Activated CD8-positive, alpha-beta memory T cell treated with anti-CD3 and anti-CD28 coated beads for 4 hours (primary cell): Measurements from ENCODE around the gene TMIGD2.
A peak's percentile ranks its signal among the peaks of the same experiment; 100 is the strongest.
"Not testable (repeated sequence)": the region's sequence is repeated elsewhere in the genome, so short reads cannot be mapped to it uniquely, and the experiment has no call there.

Source experiments
- DNase-seq, 2 donors: peaks; one replicate each; pipeline ENCODE4 v3.0.0-alpha.2; 2020; ENCODE audit warnings: low read depth in 2 of 2

Gene TMIGD2

DNA sequence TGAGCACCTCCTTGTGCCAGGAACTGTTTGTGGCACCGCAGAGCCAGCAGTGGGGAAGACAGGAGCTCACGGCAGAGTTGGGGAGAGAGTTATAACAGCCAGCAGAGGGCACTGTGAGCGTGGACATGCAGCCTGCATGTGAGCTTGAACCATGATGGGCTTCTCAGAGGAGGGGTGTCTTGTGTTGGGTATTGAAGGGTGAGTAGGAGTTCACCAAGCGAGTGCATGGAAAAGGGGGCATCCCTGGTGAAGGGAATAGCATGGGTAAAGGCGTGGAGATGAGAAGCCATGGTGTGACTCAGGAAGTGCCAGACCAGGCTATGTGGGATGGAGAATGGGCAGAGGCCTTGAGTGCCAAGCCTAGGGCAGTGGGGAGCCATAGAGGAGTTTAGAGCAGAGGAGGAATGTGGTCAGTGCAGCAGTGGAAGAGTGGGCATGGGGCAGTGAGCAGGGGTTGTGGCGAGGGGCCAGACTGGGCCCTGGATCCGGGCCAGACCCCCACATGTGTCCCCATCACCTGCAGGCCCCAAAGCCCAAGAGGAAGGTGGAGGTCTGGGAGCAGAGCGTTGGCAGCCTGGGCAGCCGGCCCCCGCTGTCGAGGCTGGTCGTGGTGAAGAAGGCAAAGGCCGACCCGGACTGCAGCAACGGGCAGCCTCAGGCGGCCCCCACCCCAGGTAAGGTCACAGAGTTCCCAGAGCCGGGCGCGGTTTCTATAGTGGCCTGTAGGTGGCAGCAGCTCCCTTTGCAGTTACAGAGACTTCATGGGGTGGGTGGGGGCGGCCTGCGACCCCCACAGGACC is 34.9 kb downstream of the TMIGD2 start:
- peak in 1 of 2 donors; percentile 19 for DNase-seq

DNA sequence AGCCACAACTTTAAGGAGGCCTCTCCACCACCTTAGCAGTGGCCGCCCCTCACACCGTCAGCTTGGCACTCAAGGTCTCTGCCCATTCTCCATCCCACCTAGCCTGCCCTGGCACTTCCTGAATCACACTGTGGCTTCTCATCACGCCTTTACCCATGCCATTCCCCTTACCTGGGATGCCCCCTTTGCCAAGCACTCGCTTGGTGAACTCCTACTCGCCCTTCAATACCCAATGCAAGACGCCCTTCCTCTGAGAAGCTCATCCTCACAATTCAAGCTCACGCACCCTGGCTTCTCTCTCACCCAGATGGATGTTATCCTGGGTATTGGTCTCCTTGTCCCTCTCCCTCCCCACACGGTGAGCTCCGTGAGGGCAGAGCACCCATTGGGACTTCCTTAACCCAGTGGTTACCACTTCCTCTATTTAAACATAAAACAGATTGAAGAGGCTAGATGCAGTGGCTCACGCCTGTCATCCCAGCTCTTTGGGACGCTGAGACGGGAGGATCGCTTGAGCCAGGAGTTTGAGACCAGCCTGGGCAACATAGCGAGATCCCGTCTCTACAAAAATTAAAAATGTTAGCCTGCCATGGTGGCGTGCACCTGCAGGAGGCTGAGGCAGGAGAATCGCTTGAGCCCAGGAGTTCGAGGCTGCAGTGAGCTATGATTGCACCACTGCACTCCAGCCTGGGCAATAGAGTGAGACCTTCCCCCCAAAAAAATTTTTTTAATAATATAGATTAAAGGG is 35.8 kb downstream of the TMIGD2 start:
- no peak for DNase-seq

DNA sequence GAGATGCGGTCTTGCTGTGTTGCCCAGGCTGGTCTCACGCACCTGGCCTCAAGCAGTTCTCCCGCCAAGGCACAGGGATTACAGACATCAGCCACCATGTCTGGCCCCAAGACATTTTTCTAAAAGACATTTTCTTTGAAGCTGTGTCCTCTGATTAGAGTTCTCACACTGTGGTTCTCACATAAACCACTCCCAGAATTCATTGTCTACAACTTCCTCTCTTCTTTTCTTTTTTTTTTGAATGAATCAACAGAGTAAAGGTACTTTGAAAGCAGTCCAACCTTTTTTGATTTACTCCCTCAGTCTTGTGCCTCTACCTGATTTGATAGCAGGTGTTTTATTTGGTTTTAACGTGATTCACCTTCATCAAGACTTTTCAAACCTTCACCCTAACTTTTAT is 37.4 kb downstream of the TMIGD2 start:
- no peak for DNase-seq

DNA sequence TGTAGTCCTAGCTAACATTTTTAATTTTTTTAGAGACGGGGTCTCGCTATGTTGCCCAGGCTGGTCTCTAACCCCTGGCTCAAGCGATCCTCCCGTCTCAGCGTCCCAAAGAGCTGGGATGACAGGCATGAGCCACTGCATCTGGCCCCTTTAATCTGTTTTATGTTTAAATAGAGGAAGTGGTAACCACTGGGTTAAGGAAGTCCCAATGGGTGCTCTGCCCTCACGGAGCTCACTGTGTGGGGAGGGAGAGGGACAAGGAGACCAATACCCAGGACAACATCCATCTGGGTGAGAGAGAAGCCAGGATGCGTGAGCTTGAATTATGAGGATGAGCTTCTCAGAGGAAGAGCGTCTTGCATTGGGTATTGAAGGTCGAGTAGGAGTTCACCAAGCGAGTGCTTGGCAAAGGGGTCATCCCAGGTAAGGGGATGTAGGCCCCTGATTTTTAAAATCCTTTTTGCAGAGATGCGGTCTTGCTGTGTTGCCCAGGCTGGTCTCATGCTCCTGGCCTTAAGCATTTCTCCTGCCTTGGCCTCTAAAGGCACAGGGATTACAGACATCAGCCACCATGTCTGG is 41.5 kb downstream of the TMIGD2 start:
- no peak for DNase-seq

DNA sequence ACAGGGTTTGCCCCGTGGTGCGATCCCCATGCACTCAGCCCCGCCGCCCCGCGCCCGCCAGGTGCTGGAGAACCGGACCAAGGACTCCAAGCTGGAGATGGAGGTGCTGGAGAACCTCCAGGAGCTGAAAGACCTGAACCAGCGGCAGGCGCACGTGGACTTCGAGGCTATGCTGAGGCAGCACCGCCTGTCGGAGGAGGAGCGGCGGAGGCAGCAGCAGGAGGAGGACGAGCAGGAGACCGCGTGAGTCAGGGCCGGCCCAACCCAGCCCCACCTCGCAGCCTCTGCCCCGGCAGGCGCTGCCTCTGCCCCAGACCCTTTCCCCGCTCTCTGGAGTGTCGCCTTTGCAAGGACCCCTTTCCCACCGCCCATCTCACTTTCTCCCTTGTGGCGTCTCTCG is 44.0 kb downstream of the TMIGD2 start:
- no peak for DNase-seq

DNA sequence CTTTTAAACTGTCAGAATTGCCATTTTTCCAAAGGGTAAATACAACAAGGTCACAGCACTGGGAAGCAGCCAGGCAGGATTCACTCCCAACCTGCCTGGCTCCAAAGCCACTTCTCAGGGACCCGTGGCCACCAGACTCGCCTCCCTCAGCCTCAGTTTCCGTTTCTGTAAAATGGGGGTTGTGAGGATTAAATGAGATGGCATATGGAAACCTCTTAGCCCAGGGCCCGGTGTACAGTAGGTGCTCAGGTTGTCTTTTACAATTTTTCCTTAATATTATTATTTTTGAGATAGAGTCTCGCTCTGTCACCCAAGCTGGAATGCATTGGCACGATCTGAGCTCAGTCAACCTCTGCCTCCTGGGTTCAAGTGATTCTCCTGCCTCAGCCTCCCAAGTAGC is 45.2 kb downstream of the TMIGD2 start:
- no peak for DNase-seq

DNA sequence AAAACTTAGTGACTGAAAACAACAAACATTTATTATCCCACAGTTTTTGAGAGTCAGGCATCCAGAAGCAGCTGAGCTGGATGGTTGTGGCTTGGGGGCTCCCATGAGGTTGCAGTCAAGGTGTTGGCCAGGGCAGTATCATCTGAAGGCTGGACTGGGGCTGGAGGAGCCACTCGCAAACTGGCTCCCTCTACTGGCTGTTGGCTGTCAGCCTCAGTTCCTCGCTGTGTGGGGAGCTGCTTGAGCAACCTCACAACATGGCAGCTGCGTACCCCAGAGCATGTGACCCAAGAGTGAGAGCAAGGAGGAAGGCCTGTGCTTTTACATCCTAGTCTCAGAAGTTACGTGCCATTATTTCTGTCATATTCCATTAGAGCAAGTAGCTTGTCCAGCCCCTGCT is 45.6 kb downstream of the TMIGD2 start:
- DNase-seq: no peak

DNA sequence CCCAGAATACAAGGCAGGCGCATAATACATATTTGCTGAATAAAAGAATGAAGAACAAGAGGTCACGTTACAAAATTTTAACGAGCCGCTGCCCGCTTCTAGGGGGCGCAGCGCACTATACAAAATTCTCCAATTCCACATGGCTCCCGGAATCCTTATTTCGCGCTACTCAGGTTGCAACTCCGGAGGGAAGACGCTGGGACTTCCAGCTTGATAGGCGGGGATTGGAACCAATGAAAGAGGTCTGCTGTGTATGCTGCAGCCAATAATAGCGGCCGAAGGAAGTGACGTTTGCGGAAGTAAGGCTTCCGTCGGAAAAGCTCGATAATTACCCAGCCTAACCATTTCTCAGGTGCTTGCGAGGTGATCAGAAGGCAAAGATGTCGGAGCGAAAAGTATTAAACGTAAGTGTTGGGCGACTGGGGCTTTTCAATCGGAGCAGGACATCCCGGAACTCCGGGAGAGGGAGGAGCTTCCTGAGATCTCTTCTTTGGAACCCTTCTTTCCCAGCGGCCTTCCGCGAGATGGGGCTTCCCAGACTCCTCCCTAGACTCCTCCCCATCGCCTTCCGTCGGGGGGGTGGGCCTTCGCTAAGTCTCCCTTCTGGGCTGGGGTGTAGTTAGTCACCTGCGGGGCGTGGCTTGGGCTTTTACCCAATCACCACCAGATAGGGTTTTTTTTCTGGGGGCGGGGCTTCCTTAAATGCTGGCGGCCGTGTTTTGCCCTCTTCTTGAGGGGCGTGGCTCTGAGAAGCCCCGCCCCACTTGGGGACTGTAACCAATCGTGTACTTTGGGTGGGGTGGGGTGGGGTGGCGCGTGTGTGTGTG is 55.2 kb downstream of the TMIGD2 start, which contains the start of gene YJU2:
TSS of gene YJU2 (plus strand) at position 314 of the 827 bp plus-strand sequence. CDS start at position 381, 67 bp downstream.
- DNase-seq: peak; percentile 96 to 99

DNA sequence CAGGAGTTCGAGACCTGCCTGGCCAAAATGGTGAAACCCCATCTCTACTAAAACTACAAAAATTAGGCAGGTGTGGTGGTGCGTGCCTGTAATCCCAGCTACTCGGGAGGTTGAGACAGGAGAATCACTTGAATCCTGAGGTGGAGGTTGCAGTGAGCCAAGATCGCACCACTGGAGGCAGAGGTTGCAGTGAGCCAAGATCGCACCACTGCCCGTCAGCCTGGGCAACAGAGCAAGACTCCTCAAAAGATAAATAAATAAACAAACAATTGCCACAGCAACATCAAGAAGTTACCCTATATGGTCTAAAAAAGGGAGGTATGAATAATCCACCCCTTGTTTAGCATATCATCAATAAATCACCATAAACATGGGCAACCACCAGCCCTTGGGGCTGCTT is 56.3 kb downstream of the TMIGD2 start:
- DNase-seq: not testable (repeated sequence)
